T-cell (primary cell): ENCODE results near the gene TNNI3K. TPM values are rescaled to one million over a fixed set of nuclear protein-coding genes. Genes with fewer than 3 reads are reported as not detected.

Source experiments
- ATAC-seq, 4 experiments: fragments of 200-7000 bp in 3 of 4; fragments of 150-1000 bp in 1 of 4; cut with Tn5 transposase; replicated peaks in 1 of 4; 1 replicate in 3 of 4; 2 replicates in 1 of 4; pipeline ENCODE4 v1.10.0; 2021; ENCODE audit warnings: moderate library complexity in 3 of 4, mild to moderate bottlenecking in 2 of 4, moderate number of reproducible peaks in 1 of 4
- CTCF ChIA-PET, 2 donors: fragments of 300-600 bp; sonication (Branson Sonifier 250); formaldehyde crosslinking; loops; one replicate each; lab custom pipeline; 2022; ENCODE audit warnings: antibody characterized with exemption in 2 of 2; lab: Charles Lee
- POLR2A ChIA-PET, 2 donors: fragments of 300-600 bp; sonication (Branson Sonifier 250); formaldehyde crosslinking; loops; one replicate each; lab custom pipeline; 2022; ENCODE audit warnings: antibody characterized with exemption in 2 of 2; lab: Charles Lee
- DNase-seq, 35 experiments: peaks; one replicate each; pipeline versions ENCODE4 v3.0.0 to v3.0.0-alpha.2; 2013 to 2023
- H3K27ac ChIP-seq: one replicate; pipeline ENCODE4 v1.5.1; 2013; ENCODE audit warnings: low read length
- H3K27me3 ChIP-seq, 2 experiments: replicated peaks in 1 of 2; 1 replicate in 1 of 2; 2 replicates in 1 of 2; pipeline versions ENCODE4 v1.6.1 to v1.7.0; 2013; ENCODE audit warnings: low read length in 1 of 2, mixed read lengths in 1 of 2; ENCODE audit not compliant: control insufficient read depth in 2 of 2, insufficient read depth in 2 of 2; ENCODE audit errors: extremely low read depth in 1 of 2
- H3K36me3 ChIP-seq, 2 donors: 1 replicate in 1 of 2; 2 replicates in 1 of 2; pipeline versions ENCODE4 v1.6.1 to v1.7.0; 2013; ENCODE audit warnings: low read length in 1 of 2; ENCODE audit not compliant: control insufficient read depth in 2 of 2, insufficient read depth in 1 of 2; ENCODE audit errors: extremely low read depth in 1 of 2
- H3K4me1 ChIP-seq, 2 experiments: 1 replicate in 1 of 2; 2 replicates in 1 of 2; pipeline versions ENCODE4 v1.6.1 to v1.7.0; 2013; ENCODE audit warnings: low read length in 2 of 2, mixed read lengths in 1 of 2; ENCODE audit not compliant: insufficient read depth in 2 of 2, control insufficient read depth in 1 of 2; ENCODE audit errors: extremely low read depth in 1 of 2
- H3K4me3 ChIP-seq, 2 donors: 1 replicate in 1 of 2; 2 replicates in 1 of 2; pipeline versions ENCODE4 v1.5.1 to v1.7.0; 2013; ENCODE audit warnings: mild to moderate bottlenecking in 2 of 2, low read length in 1 of 2, moderate library complexity in 1 of 2; ENCODE audit not compliant: control insufficient read depth in 1 of 2; ENCODE audit errors: extremely low read depth in 1 of 2
- H3K9me3 ChIP-seq: 2 replicates; pipeline ENCODE4 v1.7.0; 2013
- H3K27ac Mint-ChIP-seq, 2 donors: one replicate each; pipeline ENCODE4 v1.8.0; 2020 to 2021; ENCODE audit warnings: mild to moderate bottlenecking in 2 of 2, mixed read lengths in 2 of 2
- H3K27me3 Mint-ChIP-seq, 2 donors: one replicate each; pipeline ENCODE4 v1.8.0; 2021 to 2022; ENCODE audit warnings: mixed read lengths in 2 of 2
- H3K36me3 Mint-ChIP-seq: one replicate; pipeline ENCODE4 v1.8.0; 2021; ENCODE audit warnings: mixed read lengths
- H3K4me1 Mint-ChIP-seq, 3 donors: one replicate each; pipeline ENCODE4 v1.8.0; 2020 to 2022; ENCODE audit warnings: mixed read lengths in 3 of 3, mild to moderate bottlenecking in 1 of 3
- H3K4me3 Mint-ChIP-seq, 3 donors: one replicate each; pipeline ENCODE4 v1.8.0; 2020 to 2022; ENCODE audit warnings: mild to moderate bottlenecking in 3 of 3, mixed read lengths in 3 of 3, moderate library complexity in 3 of 3
- H3K9me3 Mint-ChIP-seq, 3 donors: one replicate each; pipeline ENCODE4 v1.8.0; 2020 to 2022; ENCODE audit warnings: mixed read lengths in 3 of 3
- WGBS: methylation state at CpG from one replicate; pipeline ENCODE4 v1.1.5; 2013; ENCODE audit warnings: missing lambda C conversion rate; ENCODE audit not compliant: insufficient coverage; 5-methylcytosine and 5-hydroxymethylcytosine counted together
- total RNA-seq, 35 experiments: library from RNA in 6 of 35; stranded (reverse) in 6 of 35; fragments of 120-200 nt in 1 of 35; gene quantifications; one replicate each; pipeline versions ENCODE4 v1.2.1 to v1.2.4 and lab custom pipeline; 2013 to 2026

Gene TNNI3K
- total RNA-seq, 5 donors from 2014 or later (not counting 1 experiment from before 2014, with no cell fraction given): 0.89 to 1.2 TPM; not detected in 3

GRCh38 chr1:74591949-74592348 is 356.8 kb downstream of the TNNI3K start:
- DNase-seq (no peak), ATAC-seq (no peak)
- Mint-ChIP-seq H3K27me3 (peaks cover 0 to under 1% of the 10 kb centered on the region in 2 donors), H3K36me3 (no peaks in the 10 kb centered on the region), H3K4me3 (no peak overlapping the region), H3K4me1 (no peaks in the 10 kb centered on the region), H3K9me3 (peaks cover 0 to 4% (median 0%) of the 10 kb centered on the region in 3 donors), H3K27ac (no peak overlapping the region)
- H3K9me3 ChIP-seq: no peaks in the 10 kb centered on the region
- 100% methylated on average over 2 of the region's 2 CpGs for WGBS
- ChIA-PET CTCF (no interaction called here), POLR2A (no interaction called here)
- no peak overlapping the region for H3K27ac ChIP-seq
- no peaks in the 10 kb centered on the region for H3K4me1 ChIP-seq
- no peak overlapping the region for H3K4me3 ChIP-seq
- H3K36me3 ChIP-seq: no peaks in the 10 kb centered on the region
- H3K27me3 ChIP-seq: no peaks in the 10 kb centered on the region

GRCh38 chr1:74592580-74593355 is 357.6 kb downstream of the TNNI3K start:
- Mint-ChIP-seq H3K36me3 (no peaks in the 10 kb centered on the region), H3K9me3 (peaks cover 0 to 4% (median 0%) of the 10 kb centered on the region in 3 donors), H3K27ac (no peak overlapping the region), H3K27me3 (peaks cover 0 to 2% of the 10 kb centered on the region in 2 donors), H3K4me3 (no peak overlapping the region), H3K4me1 (no peaks in the 10 kb centered on the region)
- H3K4me1 ChIP-seq: no peaks in the 10 kb centered on the region
- WGBS: 83% methylated on average over 2 of the region's 5 CpGs
- DNase-seq: no peak
- ChIA-PET CTCF (no interaction called here), POLR2A (no interaction called here)
- no peaks in the 10 kb centered on the region for H3K36me3 ChIP-seq
- no peaks in the 10 kb centered on the region for H3K27me3 ChIP-seq
- no peak overlapping the region for H3K4me3 ChIP-seq
- ATAC-seq: no peak
- no peak overlapping the region for H3K27ac ChIP-seq
- H3K9me3 ChIP-seq: no peaks in the 10 kb centered on the region

Other genes starting within 250 kb of the TNNI3K start
- gene LRRIQ3, start 37.2 kb upstream of the TNNI3K start, total RNA-seq: 1 to 10 TPM in 3 of 5 donors, under 1 TPM in 2; 0.77 to 3.4 (median 1.3) TPM
- 10 to 100 TPM in 2 of 5 donors, 1 to 10 TPM in 3; 4.4 to 13.3 (median 9.1) TPM for gene FPGT, start 37.1 kb upstream of the TNNI3K start, total RNA-seq